HG03064 (cell line): ENCODE results near the gene KLHL17.
"Not testable (repeated sequence)": the region's sequence is repeated elsewhere in the genome, so short reads cannot be mapped to it uniquely, and the experiment has no call there.

Source experiments
- ATAC-seq: cut with Tn5 transposase; IDR thresholded peaks from one replicate; pipeline ENCODE4 v1.9.1; 2021; ENCODE audit warnings: low read depth; ENCODE audit not compliant: unreplicated experiment

Gene KLHL17

GRCh38 chr1:935751-936231, 24.6 kb upstream of the KLHL17 start:
- ATAC-seq = no peak

- ATAC-seq = no peak
Observed at GRCh38 chr1:936348-937264, 23.8 kb upstream of the KLHL17 start.

DNA sequence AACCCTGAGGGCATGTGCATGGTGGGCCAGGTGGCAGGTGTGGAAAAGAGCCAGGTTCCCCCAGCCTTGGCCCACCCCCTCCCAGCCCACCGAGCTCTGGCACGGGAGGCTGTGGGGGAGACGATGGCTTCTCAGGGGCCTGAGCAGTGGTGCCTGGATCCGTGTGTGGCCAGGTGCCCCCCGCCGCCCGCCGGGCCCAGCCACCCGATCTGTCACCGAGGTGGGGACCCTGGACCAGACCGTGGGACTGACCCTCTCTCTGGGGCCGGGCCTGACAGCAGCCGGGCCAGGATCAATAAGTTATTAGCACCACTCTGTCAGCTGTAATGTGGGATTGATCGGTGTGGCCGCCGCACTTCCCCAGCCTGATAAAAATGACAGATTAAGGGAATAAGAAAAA, 22.9 kb upstream of the KLHL17 start:
- no peak for ATAC-seq

GRCh38 chr1:938088-938683, 22.2 kb upstream of the KLHL17 start:
- ATAC-seq = no peak

DNA sequence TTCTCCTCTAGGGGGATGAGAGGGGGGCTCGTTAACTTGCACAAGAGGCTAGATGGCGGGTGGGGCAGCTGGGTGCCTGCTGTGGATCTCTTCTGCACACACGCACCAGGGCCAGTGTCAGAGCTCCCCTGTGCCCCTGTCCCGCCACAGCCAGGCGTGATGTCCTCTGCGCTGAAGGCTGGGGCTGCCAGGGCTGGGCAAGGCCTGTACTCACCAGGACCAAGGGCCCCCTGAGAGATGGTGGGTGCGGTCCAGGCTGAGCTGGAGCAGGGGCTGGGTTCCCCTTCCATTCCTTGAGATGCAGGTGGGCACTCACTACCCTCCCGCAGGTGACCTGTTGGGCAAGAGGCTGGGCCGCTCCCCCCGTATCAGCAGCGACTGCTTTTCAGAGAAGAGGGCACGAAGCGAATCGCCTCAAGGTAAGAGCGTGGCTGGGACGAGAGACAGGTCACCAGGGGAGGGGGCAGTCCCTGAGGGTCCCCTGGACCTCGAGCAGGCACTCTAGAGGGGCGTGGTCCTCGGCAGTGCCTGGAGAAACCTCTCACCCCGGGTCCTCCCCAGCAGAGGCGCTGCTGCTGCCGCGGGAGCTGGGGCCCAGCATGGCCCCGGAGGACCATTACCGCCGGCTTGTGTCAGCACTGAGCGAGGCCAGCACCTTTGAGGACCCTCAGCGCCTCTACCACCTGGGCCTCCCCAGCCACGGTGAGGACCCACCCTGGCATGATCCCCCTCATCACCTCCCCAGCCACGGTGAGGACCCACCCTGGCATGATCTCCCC, 21.5 kb upstream of the KLHL17 start:
- ATAC-seq = no peak

DNA sequence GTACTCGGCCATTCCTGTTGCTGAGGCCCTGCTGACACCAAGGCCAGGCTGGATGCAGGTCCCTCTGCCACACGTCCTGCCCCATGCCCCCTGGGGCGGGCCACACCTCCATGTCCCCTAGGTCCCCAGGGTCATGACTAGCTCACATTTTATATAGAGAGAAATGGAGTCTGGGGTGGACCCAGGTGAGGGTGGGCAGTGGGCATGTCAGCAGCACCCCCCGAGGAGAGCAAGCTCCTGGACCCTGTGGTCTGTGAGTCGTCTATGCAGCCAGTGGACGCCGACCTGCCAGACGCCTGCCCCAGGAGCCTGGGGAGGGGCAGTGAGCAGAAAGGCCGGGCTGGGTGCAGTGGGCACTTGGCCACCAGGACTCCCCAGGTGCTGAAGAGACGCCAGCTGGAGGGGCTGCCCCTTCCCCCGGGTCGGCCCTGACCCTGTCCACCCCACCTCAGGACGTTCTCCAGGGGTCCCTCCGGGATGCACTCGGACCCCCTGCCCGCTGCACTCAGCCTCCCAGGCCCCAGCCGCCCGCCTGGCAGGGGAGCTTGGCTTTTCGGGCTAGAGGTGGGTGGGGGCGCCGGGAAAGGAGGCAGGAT, 20.8 kb upstream of the KLHL17 start:
- ATAC-seq = no peak

- ATAC-seq = no peak
Observed at GRCh38 chr1:940107-941014, 20.0 kb upstream of the KLHL17 start.

DNA sequence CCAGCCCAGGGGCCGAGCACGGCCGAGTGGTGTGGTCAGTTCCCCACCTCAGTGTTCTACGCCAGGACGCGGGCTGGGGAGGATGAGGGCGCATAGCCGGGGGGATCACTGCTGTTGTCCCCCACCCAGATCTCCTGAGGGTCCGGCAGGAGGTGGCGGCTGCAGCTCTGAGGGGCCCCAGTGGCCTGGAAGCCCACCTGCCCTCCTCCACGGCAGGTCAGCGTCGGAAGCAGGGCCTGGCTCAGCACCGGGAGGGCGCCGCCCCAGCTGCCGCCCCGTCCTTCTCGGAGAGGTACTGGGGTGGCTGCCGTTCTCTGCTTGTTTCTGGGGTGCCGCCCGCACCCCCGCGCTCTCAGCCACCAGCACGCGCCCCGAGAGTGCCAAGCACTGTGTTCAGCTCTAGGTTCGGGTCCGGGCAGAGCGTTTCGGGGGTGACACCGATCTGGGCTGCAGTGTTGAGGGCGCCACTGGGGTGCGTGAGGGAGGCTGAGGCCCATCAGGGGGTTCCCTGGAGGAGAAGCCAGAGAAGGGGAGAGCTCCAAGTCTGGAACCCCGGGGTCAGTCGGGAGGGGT, 19.3 kb upstream of the KLHL17 start:
- no peak for ATAC-seq

GRCh38 chr1:941588-942383, 18.6 kb upstream of the KLHL17 start:
- no peak for ATAC-seq

GRCh38 chr1:942411-942821, 18.0 kb upstream of the KLHL17 start:
- no peak for ATAC-seq

DNA sequence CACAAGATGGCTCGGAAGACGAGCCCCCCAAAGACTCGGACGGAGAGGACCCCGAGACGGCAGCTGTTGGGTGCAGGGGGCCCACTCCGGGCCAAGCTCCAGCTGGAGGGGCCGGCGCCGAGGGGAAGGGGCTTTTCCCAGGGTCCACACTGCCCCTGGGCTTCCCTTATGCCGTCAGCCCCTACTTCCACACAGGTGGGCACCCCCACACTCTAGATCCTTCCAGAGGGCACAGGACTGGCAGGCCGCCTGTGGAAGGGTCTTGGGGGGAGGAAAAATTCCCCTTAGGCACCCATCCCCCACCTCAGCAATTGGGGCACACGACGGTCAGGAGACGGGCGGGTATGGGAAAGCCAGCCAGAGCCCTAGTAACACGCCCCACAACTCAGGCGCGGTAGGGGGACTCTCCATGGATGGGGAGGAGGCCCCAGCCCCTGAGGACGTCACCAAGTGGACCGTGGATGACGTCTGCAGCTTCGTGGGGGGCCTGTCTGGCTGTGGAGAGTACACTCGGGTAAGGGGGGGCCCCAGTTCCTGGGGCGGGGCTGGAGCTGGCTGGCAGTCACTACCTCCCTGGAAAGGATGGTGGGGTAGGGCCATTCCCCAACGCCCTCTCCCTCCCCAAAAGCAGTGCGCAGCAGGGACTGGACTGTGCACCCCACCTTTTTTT, 17.4 kb upstream of the KLHL17 start:
- no peak for ATAC-seq

DNA sequence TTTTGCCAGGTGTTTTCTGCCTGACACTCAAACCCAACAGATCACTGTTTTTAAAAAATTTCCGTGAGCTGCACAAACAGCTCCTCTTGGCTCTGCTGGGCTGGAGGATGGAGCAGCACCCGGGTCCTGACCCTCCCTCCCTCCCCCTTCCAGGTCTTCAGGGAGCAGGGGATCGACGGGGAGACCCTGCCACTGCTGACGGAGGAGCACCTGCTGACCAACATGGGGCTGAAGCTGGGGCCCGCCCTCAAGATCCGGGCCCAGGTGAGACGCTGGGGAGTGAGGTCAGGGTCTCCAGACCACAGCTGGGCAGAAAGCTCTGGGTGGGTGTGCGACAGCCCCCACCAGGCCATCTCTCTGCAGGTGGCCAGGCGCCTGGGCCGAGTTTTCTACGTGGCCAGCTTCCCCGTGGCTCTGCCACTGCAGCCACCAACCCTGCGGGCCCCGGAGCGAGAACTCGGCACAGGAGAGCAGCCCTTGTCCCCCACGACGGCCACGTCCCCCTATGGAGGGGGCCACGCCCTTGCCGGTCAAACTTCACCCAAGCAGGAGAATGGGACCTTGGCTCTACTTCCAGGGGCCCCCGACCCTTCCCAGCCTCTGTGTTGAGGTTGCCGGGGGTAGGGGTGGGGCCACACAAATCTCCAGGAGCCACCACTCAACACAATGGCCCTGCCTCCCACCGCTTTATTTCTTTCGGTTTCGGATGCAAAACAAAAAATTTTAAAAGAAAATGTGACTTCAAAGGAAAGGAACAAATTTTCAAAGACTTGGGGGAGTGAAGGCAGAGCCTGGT, 16.6 kb upstream of the KLHL17 start:
- no peak for ATAC-seq

GRCh38 chr1:944341-945325, 15.8 kb upstream of the KLHL17 start:
- ATAC-seq = no peak

- no peak for ATAC-seq
Observed at GRCh38 chr1:945688-946556, 14.5 kb upstream of the KLHL17 start.

DNA sequence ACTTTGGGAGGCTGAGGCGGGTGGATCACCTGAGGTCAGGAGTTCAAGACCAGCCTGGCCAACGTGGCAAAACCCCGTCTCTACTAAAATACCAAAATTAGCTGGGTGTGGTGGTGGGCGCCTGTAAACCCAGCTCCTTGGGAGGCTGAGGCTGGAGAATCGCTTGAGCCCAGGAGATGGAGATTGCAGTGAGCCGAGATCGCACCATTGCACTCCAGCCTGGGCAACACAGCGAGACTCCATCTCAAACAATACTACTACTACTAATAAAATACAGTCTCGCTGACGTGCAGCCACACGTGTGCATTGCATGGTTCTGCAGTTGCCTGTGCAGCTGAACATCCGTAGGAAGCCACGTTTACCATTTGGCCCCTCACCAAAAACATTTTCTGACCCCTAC, 13.6 kb upstream of the KLHL17 start:
- not testable (repeated sequence) for ATAC-seq
